SJSA1 (cell line): ENCODE results near the gene GNA15. TPM values are rescaled to one million over a fixed set of nuclear protein-coding genes. Genes with fewer than 3 reads are reported as not detected.

Source experiments
- DNase-seq, 2 experiments: peaks; one replicate each; pipeline ENCODE4 v3.0.0-alpha.2; 2015 to 2020; ENCODE audit warnings: low spot score in 2 of 2, low read depth in 1 of 2
- H3K27ac ChIP-seq: fragments of 250-450 bp; sonication (Bioruptor Pico); 2 replicates; pipeline ENCODE4 v1.5.1; 2020; ENCODE audit warnings: mild to moderate bottlenecking, moderate library complexity
- H3K27me3 ChIP-seq: fragments of 250-450 bp; sonication (Bioruptor Pico); replicated peaks from 2 replicates; pipeline ENCODE4 v1.5.1; 2020; ENCODE audit warnings: mild to moderate bottlenecking, moderate library complexity
- H3K36me3 ChIP-seq: fragments of 250-450 bp; sonication (Bioruptor Pico); 2 replicates; pipeline ENCODE4 v1.5.1; 2020; ENCODE audit warnings: mild to moderate bottlenecking
- H3K4me1 ChIP-seq: fragments of 250-450 bp; sonication (Bioruptor Pico); replicated peaks from 2 replicates; pipeline ENCODE4 v1.6.1; 2021; ENCODE audit warnings: mild to moderate bottlenecking
- H3K4me3 ChIP-seq: fragments of 250-450 bp; sonication (Bioruptor Pico); 2 replicates; pipeline ENCODE4 v1.5.1; 2020; ENCODE audit warnings: mild to moderate bottlenecking
- H3K9me3 ChIP-seq: fragments of 250-450 bp; sonication (Bioruptor Pico); replicated peaks from 2 replicates; pipeline ENCODE4 v1.5.1; 2020; ENCODE audit warnings: mild to moderate bottlenecking
- total RNA-seq: library from RNA; depleted of rRNA; stranded (reverse); fragments of >200 nt; shearing (Covaris generic); gene quantifications from 2 replicates; pipeline ENCODE4 v1.2.3, GENCODE V29; 2014

The GNA15 gene
- total RNA-seq, 1 experiment from 2014 or later: 0.05 TPM

- no peaks in the 10 kb centered on the region for H3K36me3 ChIP-seq
- H3K27ac ChIP-seq: peak overlapping the region; percentile 96
- H3K27me3 ChIP-seq: no peaks in the 10 kb centered on the region
- H3K9me3 ChIP-seq: no peaks in the 10 kb centered on the region; the same call in 1 of the 2 replicates
- peaks cover 25% of the 10 kb centered on the region for H3K4me1 ChIP-seq
- no peak overlapping the region for H3K4me3 ChIP-seq
- DNase-seq: no peak
Measured at GRCh38 chr19:3140667-3141038, 4.8 kb downstream of the GNA15 start.

- DNase-seq: peak; percentile 87 to 93
- Histone ChIP-seq H3K9me3 (no peaks in the 10 kb centered on the region; the same call in 1 of the 2 replicates), H3K36me3 (no peaks in the 10 kb centered on the region), H3K27ac (peak overlapping the region; percentile 96), H3K4me3 (no peak overlapping the region), H3K27me3 (no peaks in the 10 kb centered on the region), H3K4me1 (peaks cover 25% of the 10 kb centered on the region)
Measured at GRCh38 chr19:3142292-3142670, 6.4 kb downstream of the GNA15 start.

GRCh38 chr19:3142781-3143337 is 7.0 kb downstream of the GNA15 start:
- Histone ChIP-seq H3K4me1 (peaks cover 26% of the 10 kb centered on the region), H3K27me3 (no peaks in the 10 kb centered on the region), H3K27ac (peak overlapping the region; percentile 96), H3K9me3 (no peaks in the 10 kb centered on the region; the same call in 1 of the 2 replicates), H3K4me3 (no peak overlapping the region), H3K36me3 (no peaks in the 10 kb centered on the region)
- no peak for DNase-seq

GRCh38 chr19:3145909-3146676 is 10.3 kb downstream of the GNA15 start:
- Histone ChIP-seq H3K27ac (no peak overlapping the region), H3K27me3 (no peaks in the 10 kb centered on the region), H3K36me3 (no peaks in the 10 kb centered on the region), H3K9me3 (no peaks in the 10 kb centered on the region), H3K4me3 (no peak overlapping the region), H3K4me1 (peaks cover 23% of the 10 kb centered on the region)
- no peak for DNase-seq

DNA sequence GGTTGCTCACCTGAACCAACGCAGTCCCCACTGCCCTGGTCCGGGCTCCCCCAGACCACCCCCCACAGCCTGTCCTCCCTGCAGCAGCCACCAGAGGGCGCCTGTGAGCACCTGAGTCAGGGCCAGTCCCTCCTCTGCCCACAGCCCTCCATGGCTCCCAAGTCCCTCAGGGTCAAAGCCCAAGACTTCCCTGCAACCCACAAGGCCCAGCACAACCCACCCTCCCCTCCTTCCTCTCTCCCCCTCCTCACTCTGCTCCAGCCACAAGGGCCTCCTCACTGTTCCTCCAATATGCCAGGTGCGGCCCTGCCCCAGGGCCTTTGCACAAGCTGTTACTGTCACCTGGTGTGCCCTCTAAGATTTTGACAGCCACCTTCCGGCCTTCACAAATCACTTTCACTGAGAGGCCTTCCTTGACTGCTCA is 10.9 kb downstream of the GNA15 start:
- H3K36me3 ChIP-seq: no peaks in the 10 kb centered on the region
- H3K4me1 ChIP-seq: peaks cover 18% of the 10 kb centered on the region
- no peak overlapping the region for H3K27ac ChIP-seq
- no peaks in the 10 kb centered on the region for H3K27me3 ChIP-seq
- no peaks in the 10 kb centered on the region for H3K9me3 ChIP-seq
- H3K4me3 ChIP-seq: no peak overlapping the region
- no peak for DNase-seq

- no peak for DNase-seq
- Histone ChIP-seq H3K36me3 (no peaks in the 10 kb centered on the region), H3K4me3 (no peak overlapping the region), H3K27me3 (no peaks in the 10 kb centered on the region), H3K27ac (no peak overlapping the region), H3K9me3 (no peaks in the 10 kb centered on the region), H3K4me1 (0 out of 2 replicates have a peak, but pooled peaks cover 4% of the 10 kb centered on the region)
Measured at GRCh38 chr19:3148503-3148902, 12.7 kb downstream of the GNA15 start.

DNA sequence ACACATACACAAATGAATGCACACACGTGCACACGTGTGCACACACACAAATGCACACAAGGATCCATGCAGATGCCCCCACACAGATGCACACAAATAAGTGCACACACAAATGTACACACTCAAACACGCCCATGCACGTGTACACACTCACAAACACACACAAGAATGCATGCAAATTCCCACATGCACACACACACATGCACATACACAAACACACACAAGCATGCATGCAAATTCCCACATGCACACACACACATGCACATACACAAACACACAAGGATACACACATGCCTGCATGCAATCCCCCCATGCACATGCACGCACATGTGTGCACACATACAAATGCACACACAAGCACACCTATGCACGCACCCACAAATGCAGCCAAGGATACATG is 13.3 kb downstream of the GNA15 start:
- Histone ChIP-seq H3K27ac (no peak overlapping the region), H3K9me3 (no peaks in the 10 kb centered on the region), H3K27me3 (no peaks in the 10 kb centered on the region), H3K4me1 (0 out of 2 replicates have a peak, but pooled peaks cover 4% of the 10 kb centered on the region), H3K36me3 (0 out of 2 replicates have a peak, but pooled peaks cover 2% of the 10 kb centered on the region), H3K4me3 (no peak overlapping the region)
- no peak for DNase-seq

DNA sequence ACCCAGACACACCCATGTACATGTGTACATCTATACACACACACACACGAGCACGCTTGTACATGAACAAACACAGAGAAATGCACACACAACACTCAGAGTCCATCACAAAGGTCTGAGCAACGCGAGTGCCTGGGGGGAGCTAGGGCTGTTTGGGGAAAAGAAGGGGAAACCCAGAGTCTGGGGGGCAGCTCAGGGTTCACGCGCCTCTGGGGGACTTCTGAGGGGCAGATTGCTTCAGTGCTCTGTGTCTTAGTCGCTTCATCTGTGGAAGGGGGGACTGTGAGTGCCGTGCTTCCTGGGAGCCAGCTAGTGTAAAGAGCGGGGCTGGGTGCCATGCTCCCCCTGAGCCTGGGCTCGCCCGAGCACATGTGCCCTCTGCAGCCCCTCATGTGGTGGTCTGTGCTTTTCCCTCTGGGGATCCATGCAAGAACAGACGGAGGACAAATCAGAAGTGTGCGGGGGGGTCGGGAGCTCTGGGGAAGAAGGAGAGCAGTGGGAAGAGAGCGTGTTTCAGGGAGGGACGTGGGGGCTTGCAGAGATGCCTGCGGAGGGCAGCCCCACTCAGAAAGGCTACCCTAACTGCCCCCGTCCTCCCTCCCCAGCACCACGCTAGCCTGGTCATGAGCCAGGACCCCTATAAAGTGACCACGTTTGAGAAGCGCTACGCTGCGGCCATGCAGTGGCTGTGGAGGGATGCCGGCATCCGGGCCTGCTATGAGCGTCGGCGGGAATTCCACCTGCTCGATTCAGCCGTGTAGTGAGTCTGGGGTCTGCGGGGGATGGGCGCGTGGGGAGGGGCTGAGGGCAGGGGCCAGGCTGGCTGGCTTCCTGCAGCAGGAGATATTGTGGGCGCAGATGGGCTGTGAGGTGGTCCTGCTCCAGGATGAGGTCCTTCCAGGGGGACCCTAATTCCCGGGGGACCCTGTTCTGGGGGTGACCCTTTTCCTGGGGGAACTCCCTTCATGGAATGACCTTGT is 14.0 kb downstream of the GNA15 start:
- Histone ChIP-seq H3K27ac (no peak overlapping the region), H3K36me3 (0 out of 2 replicates have a peak, but pooled peaks cover 2% of the 10 kb centered on the region), H3K9me3 (no peaks in the 10 kb centered on the region), H3K4me3 (no peak overlapping the region), H3K4me1 (peaks cover 9% of the 10 kb centered on the region), H3K27me3 (no peaks in the 10 kb centered on the region)
- DNase-seq: no peak

DNA sequence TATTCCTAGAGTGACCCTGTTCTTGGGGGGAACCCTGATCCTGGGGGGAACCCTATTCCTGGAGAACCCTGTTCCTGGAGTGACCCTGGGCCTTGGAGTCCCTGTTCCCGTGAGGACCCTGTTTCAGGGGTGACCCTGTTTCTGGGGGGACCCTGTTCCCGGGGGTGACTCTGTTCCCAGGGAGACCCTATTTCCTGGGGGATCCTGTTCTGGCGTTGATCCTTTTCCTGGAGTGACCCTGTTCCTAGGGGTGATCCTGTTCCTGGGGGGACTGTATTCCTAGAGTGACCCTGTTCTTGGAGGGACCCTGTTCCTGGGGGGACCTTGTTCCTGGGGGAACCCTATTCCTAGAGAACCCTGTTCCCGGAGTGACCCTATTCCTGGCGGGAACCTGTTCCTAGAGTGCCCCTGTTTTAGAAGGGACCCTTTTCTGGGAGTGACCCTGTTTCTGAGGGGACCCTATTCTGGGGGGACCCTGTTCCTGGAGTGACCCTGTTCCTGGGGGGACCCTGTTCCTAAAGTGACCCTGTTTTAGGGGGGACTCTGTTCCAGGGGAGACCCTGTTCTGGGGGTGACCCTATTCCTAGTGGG is 15.0 kb downstream of the GNA15 start:
- no peak overlapping the region for H3K27ac ChIP-seq
- DNase-seq: no peak
- 0 out of 2 replicates have a peak, but pooled peaks cover 2% of the 10 kb centered on the region for H3K36me3 ChIP-seq
- H3K4me3 ChIP-seq: no peak overlapping the region
- H3K4me1 ChIP-seq: peaks cover 19% of the 10 kb centered on the region
- no peaks in the 10 kb centered on the region for H3K27me3 ChIP-seq
- H3K9me3 ChIP-seq: no peaks in the 10 kb centered on the region

- Histone ChIP-seq H3K9me3 (no peaks in the 10 kb centered on the region), H3K4me3 (no peak overlapping the region), H3K4me1 (peaks cover 20% of the 10 kb centered on the region), H3K36me3 (0 out of 2 replicates have a peak, but pooled peaks cover 2% of the 10 kb centered on the region), H3K27me3 (no peaks in the 10 kb centered on the region), H3K27ac (no peak overlapping the region)
- no peak for DNase-seq
Measured at GRCh38 chr19:3151563-3152418, 16.0 kb downstream of the GNA15 start.

DNA sequence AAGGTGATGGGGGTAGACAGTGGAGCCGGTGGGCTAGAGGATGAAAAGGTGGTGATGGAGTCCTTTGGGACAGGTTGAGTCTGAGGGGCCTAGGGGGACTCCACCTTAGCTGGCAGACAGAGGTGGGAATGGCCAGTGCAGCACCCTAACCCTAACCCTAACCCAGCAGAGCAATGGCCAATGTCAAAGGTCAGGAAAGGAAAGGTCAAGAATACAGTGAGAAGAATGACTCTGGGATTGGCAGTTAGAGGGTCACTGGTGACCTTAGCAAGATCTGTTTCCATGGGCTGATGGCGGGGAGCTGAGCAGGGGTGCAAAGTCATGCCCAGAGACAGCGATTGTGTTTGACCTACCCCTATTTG is 16.6 kb downstream of the GNA15 start:
- Histone ChIP-seq H3K4me3 (no peak overlapping the region), H3K27ac (no peak overlapping the region), H3K4me1 (peaks cover 20% of the 10 kb centered on the region), H3K9me3 (no peaks in the 10 kb centered on the region), H3K27me3 (no peaks in the 10 kb centered on the region), H3K36me3 (0 out of 2 replicates have a peak, but pooled peaks cover 2% of the 10 kb centered on the region)
- no peak for DNase-seq

GRCh38 chr19:3153286-3154230 is 17.7 kb downstream of the GNA15 start:
- H3K27ac ChIP-seq: no peak overlapping the region
- 0 out of 2 replicates have a peak, but pooled peaks cover 2% of the 10 kb centered on the region for H3K36me3 ChIP-seq
- no peak for DNase-seq
- H3K27me3 ChIP-seq: no peaks in the 10 kb centered on the region
- H3K4me1 ChIP-seq: peaks cover 16% of the 10 kb centered on the region
- no peak overlapping the region for H3K4me3 ChIP-seq
- H3K9me3 ChIP-seq: no peaks in the 10 kb centered on the region
